CD14-positive monocyte (primary cell): Measurements from ENCODE around the gene FHOD3. TPM values are rescaled to one million over a fixed set of nuclear protein-coding genes. Genes with fewer than 3 reads are reported as not detected.

Experiments used
- DNase-seq, 3 donors: peaks; one replicate each; pipeline ENCODE4 v3.0.0-alpha.2; 2011 to 2022
- H2AFZ ChIP-seq: 2 replicates; pipeline ENCODE4 v1.6.0; 2012; ENCODE audit warnings: mild to moderate bottlenecking, low read depth, low read length, inconsistent platforms; ENCODE audit not compliant: insufficient read depth, poor library complexity, severe bottlenecking
- H3K27ac ChIP-seq, 2 donors: 1 replicate in 1 of 2; 2 replicates in 1 of 2; pipeline ENCODE4 v1.5.1; 2012 to 2013; ENCODE audit warnings: low read length in 2 of 2, control low read depth in 1 of 2, inconsistent platforms in 1 of 2, low read depth in 1 of 2, mild to moderate bottlenecking in 1 of 2
- H3K27me3 ChIP-seq, 2 donors: one replicate each; pipeline versions ENCODE4 v1.6.0 to v1.6.1; 2011 to 2013; ENCODE audit warnings: low read length in 2 of 2; ENCODE audit not compliant: control insufficient read depth in 2 of 2, insufficient read depth in 2 of 2
- H3K36me3 ChIP-seq, 2 donors: replicated peaks in 1 of 2; 1 replicate in 1 of 2; 2 replicates in 1 of 2; pipeline versions ENCODE4 v1.5.1 to v1.6.1; 2012 to 2013; ENCODE audit warnings: low read length in 2 of 2, control low read depth in 1 of 2, inconsistent platforms in 1 of 2, mild to moderate bottlenecking in 1 of 2; ENCODE audit not compliant: insufficient read depth in 2 of 2, control insufficient read depth in 1 of 2
- H3K4me1 ChIP-seq, 2 donors: 1 replicate in 1 of 2; 2 replicates in 1 of 2; pipeline versions ENCODE4 v1.5.1 to v1.6.1; 2012 to 2013; ENCODE audit warnings: low read length in 2 of 2, control low read depth in 1 of 2, inconsistent platforms in 1 of 2, mild to moderate bottlenecking in 1 of 2, moderate library complexity in 1 of 2; ENCODE audit not compliant: insufficient read depth in 2 of 2, control insufficient read depth in 1 of 2
- H3K4me2 ChIP-seq: replicated peaks from 2 replicates; pipeline ENCODE3; 2012; ENCODE audit warnings: low read length, moderate library complexity, mild to moderate bottlenecking; ENCODE audit not compliant: poor library complexity, severe bottlenecking; ENCODE audit errors: extremely low read depth
- H3K4me3 ChIP-seq, 3 experiments: fragments of 200-600 bp in 1 of 3; sonication (generic) in 1 of 3; replicated peaks in 1 of 3; 1 replicate in 2 of 3; 2 replicates in 1 of 3; pipeline ENCODE4 v1.5.1; 2011 to 2013; ENCODE audit warnings: low read length in 3 of 3, mild to moderate bottlenecking in 3 of 3, control low read depth in 2 of 3, low read depth in 2 of 3, inconsistent platforms in 1 of 3, moderate library complexity in 1 of 3
- H3K79me2 ChIP-seq: 2 replicates; pipeline ENCODE4 v1.6.0; 2012; ENCODE audit warnings: mild to moderate bottlenecking, control low read depth, inconsistent platforms, low read length, moderate library complexity; ENCODE audit not compliant: insufficient read depth
- H3K9ac ChIP-seq: 2 replicates; pipeline ENCODE4 v1.6.0; 2017; ENCODE audit warnings: low read length, mild to moderate bottlenecking; ENCODE audit not compliant: insufficient read depth, poor library complexity, severe bottlenecking
- H3K9me3 ChIP-seq, 2 donors: replicated peaks in 1 of 2; 1 replicate in 1 of 2; 2 replicates in 1 of 2; pipeline versions ENCODE4 v1.5.1 to v1.6.1; 2012 to 2013; ENCODE audit warnings: low read length in 2 of 2, control low read depth in 1 of 2; ENCODE audit not compliant: control insufficient read depth in 1 of 2, insufficient read depth in 1 of 2
- H4K20me1 ChIP-seq: 2 replicates; pipeline ENCODE4 v1.6.0; 2012; ENCODE audit warnings: mild to moderate bottlenecking, low read length, control low read depth, moderate library complexity; ENCODE audit not compliant: insufficient read depth
- H3K27ac Mint-ChIP-seq, 7 donors: one replicate each; pipeline ENCODE4 v1.8.0; 2020; ENCODE audit warnings: mild to moderate bottlenecking in 7 of 7, mixed read lengths in 7 of 7, moderate library complexity in 6 of 7, inconsistent platforms in 2 of 7
- H3K27me3 Mint-ChIP-seq, 3 donors: one replicate each; pipeline ENCODE4 v1.8.0; 2021 to 2022; ENCODE audit warnings: low read depth in 3 of 3, mild to moderate bottlenecking in 3 of 3, mixed read lengths in 3 of 3, moderate library complexity in 3 of 3, inconsistent platforms in 1 of 3
- H3K36me3 Mint-ChIP-seq, 2 donors: one replicate each; pipeline ENCODE4 v1.8.0; 2020; ENCODE audit warnings: mixed read lengths in 2 of 2, inconsistent platforms in 1 of 2, mild to moderate bottlenecking in 1 of 2
- H3K4me1 Mint-ChIP-seq: one replicate; pipeline ENCODE4 v1.8.0; 2020; ENCODE audit warnings: mild to moderate bottlenecking, mixed read lengths
- H3K4me3 Mint-ChIP-seq, 2 donors: one replicate each; pipeline ENCODE4 v1.8.0; 2020; ENCODE audit warnings: mild to moderate bottlenecking in 2 of 2, mixed read lengths in 2 of 2, moderate library complexity in 1 of 2
- H3K9me3 Mint-ChIP-seq, 7 donors: one replicate each; pipeline ENCODE4 v1.8.0; 2020 to 2022; ENCODE audit warnings: mixed read lengths in 7 of 7, mild to moderate bottlenecking in 6 of 7, moderate library complexity in 6 of 7, inconsistent platforms in 2 of 7
- WGBS: methylation state at CpG from one replicate; pipeline ENCODE4 v1.1.5; 2013; ENCODE audit warnings: missing lambda C conversion rate; ENCODE audit not compliant: insufficient coverage; 5-methylcytosine and 5-hydroxymethylcytosine counted together
- intact Hi-C, 2 donors: fragments of 100-400 bp; cut with micrococcal nuclease; formaldehyde crosslinking; loops; one replicate each; pipeline versions ENCODE4 v1.15.0 to v1.15.1; 2023
- polyA plus RNA-seq, 3 donors: library from polyadenylated mRNA; depleted of rRNA in 1 of 3; unstranded in 2 of 3; stranded (reverse) in 1 of 3; fragments of 300-500 nt in 2 of 3; fragments of >200 nt in 1 of 3; fragmentation: Illumina TruSeq in 2 of 3; gene quantifications; 1 replicate in 2 of 3; 2 replicates in 1 of 3; pipeline ENCODE4 v1.2.3, GENCODE V29; 2012 to 2021
- TF ChIP-seq, protein P1 (sequence below): fragments of 200-600 bp; IDR thresholded peaks from one replicate; pipeline ENCODE4 v1.8.0; 2022; ENCODE audit warnings: antibody characterized with exemption, mild to moderate bottlenecking

The FHOD3 gene
- polyA plus RNA-seq, 3 donors: not detected

DNA sequence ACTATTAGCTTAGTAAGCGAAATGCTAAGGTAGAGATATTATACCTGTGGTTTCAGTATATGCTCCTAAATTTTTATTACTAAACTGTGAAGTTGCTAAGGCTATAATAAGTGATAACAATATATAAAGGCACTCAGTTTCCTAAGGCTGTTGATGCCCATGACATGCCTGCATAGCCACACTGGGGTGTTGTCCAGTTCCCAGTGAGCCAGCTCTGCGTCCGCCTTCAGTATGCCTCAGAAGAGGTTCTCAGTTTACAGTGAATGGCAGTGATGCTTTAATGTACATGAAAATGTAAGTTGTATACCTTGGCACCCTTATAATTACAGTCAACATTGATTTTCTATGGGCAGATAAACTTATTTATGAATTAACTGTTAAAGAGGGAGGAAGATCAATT is 7.2 kb downstream of the FHOD3 start:
- intact Hi-C loops: no loop called here
- Histone ChIP-seq H2AFZ (no peak overlapping the region), H3K4me1 (no peaks in the 10 kb centered on the region), H3K27ac (no peak overlapping the region), H3K9me3 (no peaks in the 10 kb centered on the region), H4K20me1 (no peaks in the 10 kb centered on the region), H3K4me3 (no peak overlapping the region), H3K9ac (no peak overlapping the region), H3K27me3 (peaks cover 27 to 35% of the 10 kb centered on the region in 2 donors), H3K4me2 (no peak overlapping the region), H3K36me3 (no peaks in the 10 kb centered on the region), H3K79me2 (no peaks in the 10 kb centered on the region)
- no peak overlapping the region for H3K4me3 Mint-ChIP-seq
- H3K9me3 Mint-ChIP-seq: no peaks in the 10 kb centered on the region
- no peak for DNase-seq
- no peak overlapping the region for H3K27ac Mint-ChIP-seq
- H3K4me1 Mint-ChIP-seq: no peaks in the 10 kb centered on the region
- peaks cover 27 to 61% (median 28%) of the 10 kb centered on the region in 3 donors for H3K27me3 Mint-ChIP-seq
- TF ChIP-seq, protein P1, sequence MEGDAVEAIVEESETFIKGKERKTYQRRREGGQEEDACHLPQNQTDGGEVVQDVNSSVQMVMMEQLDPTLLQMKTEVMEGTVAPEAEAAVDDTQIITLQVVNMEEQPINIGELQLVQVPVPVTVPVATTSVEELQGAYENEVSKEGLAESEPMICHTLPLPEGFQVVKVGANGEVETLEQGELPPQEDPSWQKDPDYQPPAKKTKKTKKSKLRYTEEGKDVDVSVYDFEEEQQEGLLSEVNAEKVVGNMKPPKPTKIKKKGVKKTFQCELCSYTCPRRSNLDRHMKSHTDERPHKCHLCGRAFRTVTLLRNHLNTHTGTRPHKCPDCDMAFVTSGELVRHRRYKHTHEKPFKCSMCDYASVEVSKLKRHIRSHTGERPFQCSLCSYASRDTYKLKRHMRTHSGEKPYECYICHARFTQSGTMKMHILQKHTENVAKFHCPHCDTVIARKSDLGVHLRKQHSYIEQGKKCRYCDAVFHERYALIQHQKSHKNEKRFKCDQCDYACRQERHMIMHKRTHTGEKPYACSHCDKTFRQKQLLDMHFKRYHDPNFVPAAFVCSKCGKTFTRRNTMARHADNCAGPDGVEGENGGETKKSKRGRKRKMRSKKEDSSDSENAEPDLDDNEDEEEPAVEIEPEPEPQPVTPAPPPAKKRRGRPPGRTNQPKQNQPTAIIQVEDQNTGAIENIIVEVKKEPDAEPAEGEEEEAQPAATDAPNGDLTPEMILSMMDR: no peak
- no CpG with 5 or more reads among the region's 3 CpGs for WGBS
- no peaks in the 10 kb centered on the region for H3K36me3 Mint-ChIP-seq

DNA sequence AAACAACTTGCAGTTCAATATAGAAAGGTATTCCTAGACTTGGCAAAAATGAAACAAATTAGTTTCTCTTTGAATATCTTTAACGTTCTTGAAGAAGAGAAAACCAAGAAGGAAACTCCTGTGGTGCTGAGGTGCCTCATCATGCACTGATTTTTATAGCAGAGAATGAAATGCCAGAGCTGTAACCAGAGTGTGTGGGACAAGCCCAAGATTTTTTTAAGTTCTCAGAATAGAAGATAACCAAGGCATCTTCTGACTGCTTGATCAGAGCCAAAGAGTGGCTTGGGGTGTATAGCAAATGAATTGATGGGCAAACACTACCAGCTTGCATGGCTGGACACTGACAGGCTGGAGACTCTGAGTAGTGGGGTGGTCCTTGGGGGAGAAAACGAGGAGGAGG is 7.9 kb downstream of the FHOD3 start:
- intact Hi-C loops: no loop called here
- H3K36me3 Mint-ChIP-seq: no peaks in the 10 kb centered on the region
- no peak for DNase-seq
- 0% methylated on average over 1 of the region's 2 CpGs for WGBS
- H3K4me3 Mint-ChIP-seq: no peak overlapping the region
- no peak overlapping the region for H3K4me3 ChIP-seq
- no peaks in the 10 kb centered on the region for H3K9me3 ChIP-seq
- no peak overlapping the region for H3K27ac ChIP-seq
- H3K79me2 ChIP-seq: no peaks in the 10 kb centered on the region
- no peak overlapping the region for H2AFZ ChIP-seq
- peaks cover 23 to 56% (median 25%) of the 10 kb centered on the region in 3 donors for H3K27me3 Mint-ChIP-seq
- no peaks in the 10 kb centered on the region for H3K4me1 Mint-ChIP-seq
- H3K4me1 ChIP-seq: no peaks in the 10 kb centered on the region
- peaks cover 21 to 28% of the 10 kb centered on the region in 2 donors for H3K27me3 ChIP-seq
- H3K27ac Mint-ChIP-seq: no peak overlapping the region
- H3K9me3 Mint-ChIP-seq: no peaks in the 10 kb centered on the region
- TF ChIP-seq, protein P1: no peak
- no peak overlapping the region for H3K4me2 ChIP-seq
- H4K20me1 ChIP-seq: no peaks in the 10 kb centered on the region
- no peak overlapping the region for H3K9ac ChIP-seq
- no peaks in the 10 kb centered on the region for H3K36me3 ChIP-seq
